Hematopoietic multipotent progenitor cell treated with erythropoietin and hydrocortisone succinate and interleukin-3 and kit ligand, for 15 days (in vitro differentiated cells): ENCODE data around the gene CHST1.

Experiments used
- DNase-seq: peaks from one replicate; pipeline ENCODE4 v3.0.0-alpha.2; 2015; ENCODE audit warnings: low spot score

Gene CHST1

GRCh38 chr11:45606514-45607281, 58.7 kb downstream of the CHST1 start:
- DNase-seq = no peak

- no peak for DNase-seq
Measured at GRCh38 chr11:45605051-45605450, 60.4 kb downstream of the CHST1 start.

- DNase-seq = no peak
Measured at GRCh38 chr11:45603946-45604682, 61.3 kb downstream of the CHST1 start.

GRCh38 chr11:45599161-45599943, 66.1 kb downstream of the CHST1 start:
- no peak for DNase-seq
